Left hindlimb (tissue), 1 donor: ENCODE results near the gene ADPGK.
"Not testable (repeated sequence)": the region's sequence is repeated elsewhere in the genome, so short reads cannot be mapped to it uniquely, and the experiment has no call there.

Source experiments
- DNase-seq: peaks from one replicate; pipeline ENCODE4 v3.0.0-alpha.2; 2018

ADPGK gene

GRCh38 chr15:72783640-72784455 lies at the start of gene ADPGK:
ADPGK (minus strand) TSS chr15:72783758; CDS start chr15:72783691, 67 bp downstream.
- DNase-seq: peak; percentile 95

- DNase-seq: no peak
These were observed 43.7 kb upstream of the ADPGK start for GRCh38 chr15:72827226-72827625.

GRCh38 chr15:72826611-72827010 lies 43.1 kb upstream of the ADPGK start:
- DNase-seq: no peak

- DNase-seq: no peak
These were observed 42.3 kb upstream of the ADPGK start for GRCh38 chr15:72825829-72826228.

GRCh38 chr15:72824781-72825180 lies 41.2 kb upstream of the ADPGK start:
- no peak for DNase-seq

GRCh38 chr15:72824112-72824511 lies 40.6 kb upstream of the ADPGK start:
- no peak for DNase-seq

GRCh38 chr15:72820278-72820677 lies 36.7 kb upstream of the ADPGK start:
- DNase-seq: no peak

- DNase-seq: no peak
These were observed 35.1 kb upstream of the ADPGK start for GRCh38 chr15:72818632-72819031.

- no peak for DNase-seq
These were observed 29.9 kb upstream of the ADPGK start for GRCh38 chr15:72813345-72814004.

GRCh38 chr15:72809329-72809728 lies 25.8 kb upstream of the ADPGK start:
- no peak for DNase-seq

- DNase-seq: not testable (repeated sequence)
These were observed 23.8 kb upstream of the ADPGK start for GRCh38 chr15:72807346-72807745.

- no peak for DNase-seq
These were observed 19.4 kb upstream of the ADPGK start for GRCh38 chr15:72803006-72803405.

- DNase-seq: no peak
These were observed 18.2 kb upstream of the ADPGK start for GRCh38 chr15:72801590-72802325.

- no peak for DNase-seq
These were observed 17.4 kb upstream of the ADPGK start for GRCh38 chr15:72800833-72801481.

GRCh38 chr15:72797834-72798233 lies 14.3 kb upstream of the ADPGK start:
- DNase-seq: no peak

GRCh38 chr15:72797338-72797689 lies 13.8 kb upstream of the ADPGK start:
- no peak for DNase-seq

GRCh38 chr15:72796515-72797337 lies 13.2 kb upstream of the ADPGK start:
- peak; percentile 67 for DNase-seq

- no peak for DNase-seq
These were observed 12.6 kb upstream of the ADPGK start for GRCh38 chr15:72796210-72796514.

GRCh38 chr15:72793766-72794660 lies 10.5 kb upstream of the ADPGK start:
- DNase-seq: no peak

GRCh38 chr15:72792431-72792830 lies 8.9 kb upstream of the ADPGK start:
- DNase-seq: no peak

GRCh38 chr15:72790302-72790910 lies 6.8 kb upstream of the ADPGK start:
- DNase-seq: no peak
